Left lung (tissue), 10 donors: Measurements from ENCODE around the gene TDRD10. TPM values are rescaled to one million over a fixed set of nuclear protein-coding genes. Genes with fewer than 3 reads are reported as not detected.

Experiments
- ATAC-seq: fragments of 200-7000 bp; cut with Tn5 transposase; one replicate; pipeline ENCODE4 v1.9.1; 2020; ENCODE audit warnings: moderate library complexity
- DNase-seq, 4 donors: peaks; one replicate each; pipeline ENCODE4 v3.0.0-alpha.2; 2013 to 2020
- H3K27ac ChIP-seq, 2 donors: fragments of 200-600 bp; sonication (generic) in 1 of 2; one replicate each; pipeline versions ENCODE4 v1.5.0 to v1.8.0; 2020 to 2021
- H3K27me3 ChIP-seq, 2 donors: fragments of 200-600 bp; sonication (generic) in 1 of 2; one replicate each; pipeline versions ENCODE4 v1.5.0 to v1.8.0; 2020 to 2021
- H3K36me3 ChIP-seq, 2 donors: fragments of 200-600 bp; sonication (generic) in 1 of 2; one replicate each; pipeline versions ENCODE4 v1.5.0 to v1.8.0; 2020 to 2021
- H3K4me1 ChIP-seq, 2 donors: fragments of 200-600 bp; one replicate each; pipeline ENCODE4 v1.8.0; 2021
- H3K4me3 ChIP-seq, 2 donors: fragments of 200-600 bp; sonication (generic) in 1 of 2; one replicate each; pipeline versions ENCODE4 v1.5.0 to v1.8.0; 2020 to 2021; ENCODE audit warnings: mild to moderate bottlenecking in 1 of 2
- H3K9me3 ChIP-seq, 2 donors: fragments of 200-600 bp; sonication (generic) in 1 of 2; one replicate each; pipeline versions ENCODE4 v1.5.0 to v1.8.0; 2020 to 2021
- intact Hi-C, 2 donors: fragments of 100-400 bp; cut with DNase I; formaldehyde crosslinking; loops; one replicate each; pipeline versions ENCODE4 v1.11.2 to v1.14.2; 2022
- polyA plus RNA-seq, 6 donors: library from polyadenylated mRNA; unstranded; fragments of 120-200 nt; gene quantifications; one replicate each; pipeline ENCODE4 v1.2.1, GENCODE V29; 2013; ENCODE audit not compliant: insufficient read length in 6 of 6
- total RNA-seq, 2 donors: library from RNA; stranded (reverse); fragmentation: NEBNext Ultra II Directional; extraction: Animal tissue kit (Norgen Biotek cat#: 25700); gene quantifications; one replicate each; pipeline ENCODE4 v1.2.1, GENCODE V29; 2021
- TF ChIP-seq, protein P1 (sequence below), 2 donors: fragments of 200-600 bp; sonication (generic) in 1 of 2; IDR thresholded peaks; one replicate each; pipeline versions ENCODE4 v1.5.0 to v1.8.0; 2021; ENCODE audit warnings: antibody characterized with exemption in 2 of 2
- donor health status: DM: no; HTN: yes; CAD: no.
- donor health status: DM: no; HTN: no; CAD: no.

TDRD10 gene
- total and polyA plus RNA-seq, 8 donors = 3.1 to 5.0 (median 3.6) TPM

DNA sequence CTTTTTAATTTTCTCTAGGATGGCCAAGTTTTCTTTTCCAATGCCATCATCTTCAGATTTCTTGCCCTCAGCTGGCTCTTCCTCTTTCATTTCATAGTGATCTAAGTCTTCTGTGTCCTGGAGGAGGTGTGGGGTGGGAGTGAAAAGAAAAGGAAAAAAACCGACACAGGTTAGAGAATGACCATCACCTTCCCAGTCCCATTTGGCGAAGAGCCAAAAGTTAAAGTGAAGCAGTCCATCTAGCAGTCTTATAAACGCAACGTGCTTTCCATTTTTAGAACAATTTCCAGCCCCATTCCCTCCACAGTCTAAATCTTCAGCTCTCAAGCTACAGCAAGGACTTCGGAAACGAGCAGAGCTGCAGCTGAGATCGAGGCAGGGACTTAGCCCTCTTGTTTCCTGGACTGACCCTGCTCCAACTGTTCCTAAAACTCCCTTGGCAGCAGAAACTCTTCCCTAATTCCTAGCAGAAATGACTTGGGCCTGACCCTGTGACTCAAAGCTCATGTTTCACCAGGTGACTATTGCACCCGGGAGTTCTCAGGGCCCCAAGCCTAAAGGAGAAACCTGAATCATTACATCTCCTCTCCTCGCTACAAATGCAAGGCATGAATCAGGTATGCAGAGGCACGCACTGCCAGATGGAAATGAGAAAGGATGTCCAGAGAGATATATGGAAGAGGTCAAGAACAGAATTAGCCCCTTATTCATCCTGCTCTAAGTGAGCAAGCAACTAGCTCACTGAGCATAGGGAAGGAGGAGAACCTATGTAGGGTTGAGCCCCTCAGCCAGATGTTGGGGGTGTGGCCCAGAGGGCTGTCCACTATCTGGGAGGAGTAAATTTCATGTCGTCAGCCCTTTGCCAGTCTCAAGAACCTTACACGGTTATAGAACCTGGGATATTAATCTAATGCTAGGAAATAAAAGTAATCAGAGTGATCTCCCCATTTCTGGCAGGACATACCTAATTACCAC lies 51.3 kb downstream of the TDRD10 start:
- DNase-seq (no peak), ATAC-seq (no peak)
- H3K27me3 ChIP-seq = no peaks in the 10 kb centered on the region
- H3K4me1 ChIP-seq = peaks cover 5 to 31% of the 10 kb centered on the region in 2 donors
- H3K4me3 ChIP-seq = no peak overlapping the region
- TF ChIP-seq, protein P1, sequence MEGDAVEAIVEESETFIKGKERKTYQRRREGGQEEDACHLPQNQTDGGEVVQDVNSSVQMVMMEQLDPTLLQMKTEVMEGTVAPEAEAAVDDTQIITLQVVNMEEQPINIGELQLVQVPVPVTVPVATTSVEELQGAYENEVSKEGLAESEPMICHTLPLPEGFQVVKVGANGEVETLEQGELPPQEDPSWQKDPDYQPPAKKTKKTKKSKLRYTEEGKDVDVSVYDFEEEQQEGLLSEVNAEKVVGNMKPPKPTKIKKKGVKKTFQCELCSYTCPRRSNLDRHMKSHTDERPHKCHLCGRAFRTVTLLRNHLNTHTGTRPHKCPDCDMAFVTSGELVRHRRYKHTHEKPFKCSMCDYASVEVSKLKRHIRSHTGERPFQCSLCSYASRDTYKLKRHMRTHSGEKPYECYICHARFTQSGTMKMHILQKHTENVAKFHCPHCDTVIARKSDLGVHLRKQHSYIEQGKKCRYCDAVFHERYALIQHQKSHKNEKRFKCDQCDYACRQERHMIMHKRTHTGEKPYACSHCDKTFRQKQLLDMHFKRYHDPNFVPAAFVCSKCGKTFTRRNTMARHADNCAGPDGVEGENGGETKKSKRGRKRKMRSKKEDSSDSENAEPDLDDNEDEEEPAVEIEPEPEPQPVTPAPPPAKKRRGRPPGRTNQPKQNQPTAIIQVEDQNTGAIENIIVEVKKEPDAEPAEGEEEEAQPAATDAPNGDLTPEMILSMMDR (IDR thresholded peaks at IDR 0.05) = no peak
- H3K27ac ChIP-seq = no peak overlapping the region
- intact Hi-C loops = no loop called here
- peaks cover 5 to 75% of the 10 kb centered on the region in 2 donors for H3K36me3 ChIP-seq
- H3K9me3 ChIP-seq = no peaks in the 10 kb centered on the region

- peaks cover 5 to 29% of the 10 kb centered on the region in 2 donors for H3K4me1 ChIP-seq
- H3K9me3 ChIP-seq = no peaks in the 10 kb centered on the region
- ATAC-seq = no peak
- intact Hi-C loops = no loop called here
- H3K27me3 ChIP-seq = no peaks in the 10 kb centered on the region
- H3K36me3 ChIP-seq = peaks cover 5 to 45% of the 10 kb centered on the region in 2 donors
- H3K4me3 ChIP-seq = peak overlapping the region; percentile 92
- DNase-seq = no peak
- TF ChIP-seq, protein P1 (IDR thresholded peaks at IDR 0.05) = no peak
- H3K27ac ChIP-seq = peak overlapping the region in 1 of 2 donors; percentile 26
Measured at GRCh38 chr1:154556422-154556821, 54.4 kb downstream of the TDRD10 start.

DNA sequence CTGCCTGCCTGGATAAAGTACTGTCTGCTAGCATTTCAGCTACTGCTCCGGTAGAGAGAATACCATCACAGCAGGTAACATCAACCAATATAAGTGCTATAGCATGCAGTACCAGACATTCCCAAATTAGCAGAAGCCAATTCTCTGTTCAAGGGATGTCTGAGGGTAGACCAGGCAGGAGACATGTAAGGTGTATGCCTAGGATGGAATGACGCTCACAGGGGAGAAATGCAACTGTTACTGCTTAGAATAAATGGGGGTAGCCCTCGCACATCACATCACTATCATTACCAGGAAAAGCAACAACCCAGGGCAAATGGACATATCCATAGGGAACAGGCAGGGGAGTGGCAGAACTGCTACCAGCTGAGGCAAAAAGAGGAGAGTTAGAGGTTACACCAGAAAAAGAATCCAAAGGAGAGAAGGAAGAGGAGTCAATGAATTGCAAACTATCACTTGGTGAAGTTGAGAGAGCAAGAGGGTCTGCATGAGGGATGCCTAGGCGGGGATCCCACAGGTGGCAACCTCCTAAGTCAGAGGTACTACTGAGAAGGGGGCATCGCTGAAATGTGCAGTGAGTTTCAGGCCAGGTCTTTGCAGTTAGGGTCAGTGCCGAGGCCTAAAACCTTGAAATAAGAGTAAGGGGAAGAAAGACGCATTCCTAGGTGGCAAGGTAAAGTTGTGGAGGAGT lies 55.4 kb downstream of the TDRD10 start:
- ATAC-seq (no peak), DNase-seq (no peak)
- TF ChIP-seq, protein P1 (IDR thresholded peaks at IDR 0.05) = no peak
- H3K36me3 ChIP-seq = peaks cover 5 to 35% of the 10 kb centered on the region in 2 donors
- peak overlapping the region; percentile 88 to 93 for H3K27ac ChIP-seq
- intact Hi-C loops = no loop called here
- no peaks in the 10 kb centered on the region for H3K27me3 ChIP-seq
- H3K4me1 ChIP-seq = peaks cover 5 to 29% of the 10 kb centered on the region in 2 donors
- H3K4me3 ChIP-seq = peak overlapping the region; percentile 92
- no peaks in the 10 kb centered on the region for H3K9me3 ChIP-seq

DNA sequence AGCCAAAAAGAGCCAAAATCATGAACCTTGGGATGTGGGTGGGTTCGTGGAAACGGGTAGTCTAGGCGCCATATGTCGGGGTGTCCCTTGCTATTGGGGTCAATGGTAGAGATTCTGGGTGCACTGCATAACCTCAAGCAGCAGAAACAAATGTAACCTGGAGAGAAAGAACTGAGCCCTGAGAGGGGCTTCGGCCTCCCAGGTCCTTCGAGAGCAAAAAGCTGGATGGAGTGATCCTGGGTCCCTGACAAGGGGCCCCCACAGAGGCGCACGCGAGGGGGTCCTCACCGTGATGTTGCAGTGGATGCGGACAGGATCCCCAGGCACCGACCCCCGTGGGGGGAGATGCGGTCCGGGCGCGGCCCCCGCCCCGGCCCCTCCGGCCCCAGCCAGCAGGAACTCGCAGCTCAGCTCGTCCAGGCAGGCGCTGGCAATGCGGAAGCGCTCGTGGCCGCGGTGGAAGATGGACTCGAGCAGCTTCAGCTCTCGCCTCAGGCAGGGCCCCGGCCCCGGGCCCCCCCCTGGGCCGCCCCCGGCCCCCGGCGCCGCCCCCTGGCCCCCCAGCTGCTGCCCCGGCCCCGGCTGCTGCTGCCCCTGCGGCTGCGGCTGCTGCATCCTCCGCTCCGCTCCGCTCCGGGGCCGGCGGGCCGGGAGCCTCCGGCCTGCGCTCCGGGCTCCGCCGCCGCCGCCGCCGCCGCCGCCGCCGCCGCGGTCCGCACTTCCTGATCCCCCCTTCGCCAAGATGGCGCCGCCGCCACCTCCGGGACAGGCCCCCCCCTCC lies 56.1 kb downstream of the TDRD10 start, which contains the start of gene UBE2Q1:
UBE2Q1 (minus strand) TSS at position 724 of the 781 bp plus-strand sequence; CDS start at position 615, 109 bp downstream.
- TF ChIP-seq, protein P1 (IDR thresholded peaks at IDR 0.05) = no peak
- H3K27ac ChIP-seq = peak within 1 kb of the TSS; percentile 88 to 93
- intact Hi-C loops = no loop called here

More for the DNA sequence above, 56.1 kb downstream of the TDRD10 start, which contains the start of gene UBE2Q1:
- H3K27me3 ChIP-seq = no peaks in the 10 kb centered on the region
- H3K4me3 ChIP-seq = peak within 1 kb of the TSS; percentile 92
- ATAC-seq (no peak), DNase-seq (peak in 3 of 4 donors; percentile 26 to 94 (median 68))
- H3K36me3 ChIP-seq = peaks cover 0 to 28% of the 10 kb centered on the region in 2 donors
- H3K4me1 ChIP-seq = peaks cover 5 to 29% of the 10 kb centered on the region in 2 donors
- no peaks in the 10 kb centered on the region for H3K9me3 ChIP-seq
